CD4-positive, alpha-beta T cell treated with Interleukin-4 for 1 hour (primary cell): Measurements from ENCODE around the gene ATOH7.
"Not testable (repeated sequence)": the region's sequence is repeated elsewhere in the genome, so short reads cannot be mapped to it uniquely, and the experiment has no call there.

Experiments used
- DNase-seq, 2 donors: peaks; one replicate each; pipeline ENCODE4 v3.0.0-alpha.2; 2020 to 2022

The ATOH7 gene

GRCh38 chr10:68231817-68232251, at the start of gene ATOH7:
Gene ATOH7 (minus strand): TSS chr10:68232113. CDS start chr10:68231677, 436 bp downstream.
- no peak for DNase-seq

GRCh38 chr10:68280758-68281157, 48.8 kb upstream of the ATOH7 start:
- DNase-seq: no peak

GRCh38 chr10:68278906-68279753, 47.2 kb upstream of the ATOH7 start:
- not testable (repeated sequence) for DNase-seq

GRCh38 chr10:68277814-68278213, 45.9 kb upstream of the ATOH7 start:
- DNase-seq: not testable (repeated sequence)

- DNase-seq: no peak
Observed at GRCh38 chr10:68276224-68276623, 44.3 kb upstream of the ATOH7 start.

GRCh38 chr10:68275600-68276126, 43.8 kb upstream of the ATOH7 start:
- no peak for DNase-seq

GRCh38 chr10:68272833-68273232, 40.9 kb upstream of the ATOH7 start:
- DNase-seq: no peak

GRCh38 chr10:68271196-68271882, 39.4 kb upstream of the ATOH7 start:
- no peak for DNase-seq

GRCh38 chr10:68269562-68270290, 37.8 kb upstream of the ATOH7 start:
- no peak for DNase-seq

- no peak for DNase-seq
Observed at GRCh38 chr10:68261132-68261856, 29.4 kb upstream of the ATOH7 start.

- no peak for DNase-seq
Observed at GRCh38 chr10:68253346-68253745, 21.4 kb upstream of the ATOH7 start.

- DNase-seq: no peak
Observed at GRCh38 chr10:68251625-68252495, 19.9 kb upstream of the ATOH7 start.

GRCh38 chr10:68251151-68251550, 19.2 kb upstream of the ATOH7 start:
- no peak for DNase-seq

GRCh38 chr10:68249297-68249696, 17.4 kb upstream of the ATOH7 start:
- DNase-seq: no peak

GRCh38 chr10:68247931-68248330, 16.0 kb upstream of the ATOH7 start:
- DNase-seq: no peak

- not testable (repeated sequence) for DNase-seq
Observed at GRCh38 chr10:68246397-68246796, 14.5 kb upstream of the ATOH7 start.

- DNase-seq: no peak
Observed at GRCh38 chr10:68242051-68242450, 10.1 kb upstream of the ATOH7 start.

- DNase-seq: no peak
Observed at GRCh38 chr10:68239596-68240150, 7.8 kb upstream of the ATOH7 start.

- no peak for DNase-seq
Observed at GRCh38 chr10:68239069-68239468, 7.2 kb upstream of the ATOH7 start.

- no peak for DNase-seq
Observed at GRCh38 chr10:68238371-68238770, 6.5 kb upstream of the ATOH7 start.

- DNase-seq: no peak
Observed at GRCh38 chr10:68237173-68237572, 5.3 kb upstream of the ATOH7 start.
